SHP77 treated with DMSO at 0.1 percent for 48 hours (cell line): ENCODE data around the gene WNT6.
A peak's percentile ranks its signal among the peaks of the same experiment; 100 is the strongest.

Experiments
- DNase-seq: peaks from one replicate; lab custom pipeline; 2025; lab: John Stamatoyannopoulos, UW

Gene WNT6

DNA sequence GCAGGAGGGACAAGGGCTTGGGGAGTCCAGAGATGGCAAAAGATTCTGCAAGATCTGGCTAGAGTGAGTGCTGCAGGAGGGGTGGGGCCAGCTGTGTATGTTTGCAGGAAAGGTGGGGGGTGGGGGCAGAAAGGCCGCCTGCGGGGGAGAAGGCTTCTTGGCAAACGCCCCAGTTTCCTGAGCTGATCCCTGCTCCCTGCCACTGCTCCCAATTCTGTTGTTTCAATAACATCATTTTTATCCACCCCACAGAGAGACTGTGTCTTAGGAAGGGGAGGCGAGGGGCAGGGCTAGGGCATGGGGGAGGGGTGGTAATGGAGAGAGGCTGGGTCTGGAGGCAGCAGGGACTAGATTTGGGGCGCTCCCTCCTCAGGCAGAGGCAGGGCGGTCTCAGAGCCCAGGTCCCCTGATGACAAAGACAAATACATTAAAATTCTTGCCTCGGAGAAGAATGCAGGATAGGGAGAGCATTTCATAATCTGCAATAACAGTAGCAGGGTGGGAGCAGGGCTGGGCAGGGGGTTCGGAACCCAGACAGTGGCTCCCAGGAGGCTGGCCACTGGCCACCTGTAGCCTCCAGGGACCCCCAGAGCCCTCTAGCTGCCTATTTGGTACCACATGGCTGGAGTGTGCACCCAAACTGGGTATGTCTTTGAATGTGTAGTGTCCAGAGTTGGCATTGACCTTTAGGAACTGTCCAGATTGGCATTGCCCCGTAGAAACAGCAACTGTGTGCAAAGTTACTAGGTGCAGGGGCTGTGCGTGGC lies 2.1 kb upstream of the WNT6 start:
- no peak for DNase-seq

DNA sequence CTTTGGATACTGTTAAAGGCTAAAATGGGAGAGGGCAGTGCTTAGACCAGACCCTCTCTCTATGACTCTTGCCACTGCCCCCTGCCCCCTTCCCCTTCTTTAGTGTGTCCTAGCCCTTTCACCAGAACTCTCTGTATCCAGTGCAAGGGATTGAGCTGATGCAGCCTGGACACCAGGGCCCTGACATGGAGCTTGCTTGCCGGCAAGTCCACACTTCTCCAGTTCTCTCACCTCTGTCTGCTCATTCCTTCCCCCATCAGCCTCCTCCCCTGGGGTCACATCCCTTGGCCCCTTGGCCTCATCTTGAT lies 1.5 kb upstream of the WNT6 start:
- DNase-seq = no peak

DNA sequence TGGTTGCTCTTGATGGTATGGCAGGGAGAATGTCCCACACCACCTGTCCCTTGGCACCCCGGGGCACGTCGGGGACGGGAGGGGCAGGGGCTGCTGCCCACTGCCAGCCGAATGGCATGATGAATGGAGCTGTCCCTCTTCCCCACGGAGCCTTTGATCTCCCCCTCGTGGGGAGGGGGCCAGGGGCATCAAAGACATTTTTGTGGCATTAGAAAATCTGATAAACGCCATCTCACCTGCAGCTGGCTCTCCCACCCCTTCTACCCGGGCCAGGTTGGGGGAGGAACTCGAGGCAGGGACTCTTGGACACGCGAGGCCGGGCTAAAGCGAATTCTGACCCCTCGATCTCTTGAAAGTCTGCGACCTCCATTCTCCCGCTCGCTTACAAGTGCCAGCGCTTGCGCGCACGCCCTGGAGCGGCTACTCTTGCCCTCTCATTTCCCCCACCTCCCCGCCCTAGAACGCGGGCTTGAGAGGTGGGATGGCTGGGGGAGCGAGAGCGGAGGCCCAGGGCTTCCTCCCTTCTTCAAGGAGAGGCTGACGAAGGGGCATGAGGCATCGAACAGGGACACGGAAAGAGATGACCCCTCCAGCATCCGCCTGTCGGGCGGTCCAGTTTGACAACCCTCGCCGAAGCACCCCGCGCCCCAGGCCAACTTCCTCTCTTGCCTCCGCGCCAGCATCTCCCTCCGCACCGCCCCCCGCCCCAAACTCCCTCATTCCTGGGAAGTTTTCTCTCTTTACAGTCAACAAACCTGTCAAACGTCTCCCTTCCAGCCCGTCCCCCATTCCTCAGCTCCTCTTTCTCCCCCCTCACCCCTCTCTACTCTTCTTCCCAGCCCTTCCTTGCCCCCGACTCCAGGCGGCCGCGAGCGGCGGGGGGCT lies 692 bp upstream of the WNT6 start:
- no peak for DNase-seq

DNA sequence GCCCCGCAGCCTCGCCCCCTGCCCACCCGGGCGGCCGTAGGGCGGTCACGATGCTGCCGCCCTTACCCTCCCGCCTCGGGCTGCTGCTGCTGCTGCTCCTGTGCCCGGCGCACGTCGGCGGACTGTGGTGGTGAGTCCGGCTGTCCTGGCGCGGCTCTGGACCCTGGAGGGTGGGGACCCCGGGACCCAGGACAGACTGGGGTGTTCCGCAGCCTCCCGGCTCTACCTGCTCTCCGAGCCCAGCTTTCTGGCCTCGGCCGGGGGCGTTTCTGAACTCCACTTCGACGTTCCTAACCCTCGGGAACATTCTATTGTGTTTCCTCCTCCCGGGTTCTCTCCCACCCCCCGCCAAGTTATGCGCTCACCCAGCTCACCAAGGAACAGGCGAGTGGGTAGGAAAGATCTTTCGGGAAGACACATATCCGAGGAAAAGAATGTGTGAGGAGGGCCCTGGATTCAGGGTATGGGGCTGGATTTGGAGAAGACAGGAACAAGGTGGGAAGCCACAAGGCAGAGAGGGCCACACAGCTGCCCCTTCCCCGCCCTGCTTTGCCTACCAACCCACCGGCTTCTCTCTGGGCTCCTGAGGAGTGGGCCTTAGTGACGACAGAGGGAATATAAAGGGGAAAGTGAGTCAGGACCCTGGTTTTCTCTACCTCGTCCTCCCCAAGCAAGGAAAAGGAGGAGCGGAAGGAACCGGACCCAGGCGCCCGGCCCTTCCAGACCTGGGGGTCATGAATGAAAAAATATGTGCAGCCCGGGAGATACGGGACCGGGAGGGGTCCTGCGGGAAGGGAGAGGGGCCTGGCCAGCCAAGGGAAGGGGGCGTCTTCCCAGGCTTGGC lies 605 bp downstream of the WNT6 start:
- DNase-seq = no peak

DNA sequence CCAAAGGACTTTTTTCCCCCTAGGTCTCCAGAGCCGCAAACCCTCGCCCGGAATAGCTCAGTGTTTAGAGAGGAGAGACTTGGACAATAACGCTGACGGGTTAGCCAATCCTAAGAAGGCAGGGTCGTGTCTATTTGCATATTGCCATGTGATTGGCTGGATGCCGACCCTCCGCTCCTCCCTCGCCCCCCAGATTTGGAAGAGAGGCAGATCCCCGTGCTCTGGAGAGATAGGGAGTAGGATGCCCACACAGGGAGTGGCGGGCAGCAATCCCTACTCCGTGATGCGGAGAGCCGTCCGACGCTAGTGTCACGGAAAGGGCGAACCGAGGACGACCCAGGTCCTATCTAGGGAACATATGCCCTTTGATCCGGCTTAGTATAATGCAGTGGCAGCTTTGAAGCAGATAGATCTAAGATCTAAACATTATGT lies 1.4 kb downstream of the WNT6 start:
- DNase-seq = peak; percentile 88

DNA sequence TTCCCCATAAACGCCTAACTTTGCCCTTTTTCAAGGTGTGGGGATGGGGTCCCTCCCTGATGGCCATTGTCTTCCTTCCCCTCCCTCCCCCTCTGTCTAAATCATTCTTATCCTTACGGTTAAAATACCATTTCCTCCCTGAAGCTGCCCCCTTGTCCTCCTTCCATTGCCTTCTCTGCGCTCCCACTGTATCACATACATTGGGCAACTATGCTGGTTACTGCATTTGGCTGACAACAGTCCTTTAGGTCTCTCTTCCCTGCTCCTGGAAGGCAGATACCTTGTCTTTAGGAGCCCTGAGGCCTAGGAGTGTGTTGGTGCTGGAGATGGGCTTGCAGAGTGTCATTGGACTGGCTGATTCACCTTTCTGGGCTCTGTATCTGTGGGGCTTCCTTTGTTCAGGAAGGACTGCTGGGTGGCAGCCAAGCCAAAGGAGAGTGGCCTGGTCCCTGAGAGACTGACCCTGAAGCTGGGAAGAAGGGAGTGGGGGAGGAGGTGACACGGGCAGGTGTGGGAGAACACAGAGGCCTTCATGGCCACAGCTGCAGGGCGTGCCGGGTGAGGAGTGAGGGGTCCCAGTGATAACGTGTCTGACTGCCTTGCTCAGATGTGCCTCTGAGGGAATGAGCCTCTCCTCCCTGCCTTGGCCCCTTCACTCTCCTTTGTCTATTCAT lies 2.2 kb downstream of the WNT6 start:
- DNase-seq = no peak

DNA sequence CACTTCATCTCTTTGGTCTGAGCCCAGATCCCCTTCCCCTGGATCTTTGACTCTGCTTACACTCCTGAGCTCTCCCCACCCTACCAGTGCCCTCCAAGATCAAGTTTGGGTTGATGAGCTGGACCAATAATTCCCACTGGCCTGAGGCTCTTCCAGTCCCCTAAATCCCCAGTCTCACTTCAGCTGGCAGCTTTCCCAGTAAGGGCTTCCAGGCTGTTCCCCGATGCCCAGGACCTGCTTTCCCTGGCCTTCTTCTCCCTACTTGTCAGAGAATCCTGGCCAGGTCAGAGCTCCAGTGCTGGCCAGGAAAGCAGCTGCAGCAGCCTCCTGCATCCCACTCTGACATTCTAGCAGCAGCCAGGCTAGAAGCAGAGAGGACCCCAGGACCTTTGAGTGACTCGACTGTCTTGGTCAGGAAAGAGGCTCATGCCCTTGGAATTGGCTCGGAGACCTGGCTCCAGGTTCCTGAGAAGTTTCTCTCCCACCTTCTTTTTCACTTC lies 3.5 kb downstream of the WNT6 start:
- no peak for DNase-seq

DNA sequence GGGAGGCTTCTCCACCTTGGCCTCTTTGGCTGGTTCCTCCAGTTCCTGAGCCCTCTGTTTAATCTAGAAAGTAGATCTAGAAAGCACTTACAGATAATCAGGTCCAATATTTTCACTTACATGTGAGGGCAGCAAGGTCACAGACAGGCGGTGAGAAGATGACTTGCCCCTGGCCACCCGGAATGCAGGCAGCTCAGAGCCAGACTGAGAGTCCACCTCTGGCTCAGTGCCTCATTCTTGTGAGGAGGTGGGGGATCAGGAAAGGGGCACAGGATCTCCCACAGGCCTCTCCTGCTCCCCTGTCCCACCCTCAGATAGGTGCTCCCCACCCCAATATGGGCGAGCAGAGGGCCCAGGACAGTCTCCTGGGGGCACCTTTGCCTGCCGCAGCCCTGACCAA lies 5.8 kb downstream of the WNT6 start:
- DNase-seq = no peak

DNA sequence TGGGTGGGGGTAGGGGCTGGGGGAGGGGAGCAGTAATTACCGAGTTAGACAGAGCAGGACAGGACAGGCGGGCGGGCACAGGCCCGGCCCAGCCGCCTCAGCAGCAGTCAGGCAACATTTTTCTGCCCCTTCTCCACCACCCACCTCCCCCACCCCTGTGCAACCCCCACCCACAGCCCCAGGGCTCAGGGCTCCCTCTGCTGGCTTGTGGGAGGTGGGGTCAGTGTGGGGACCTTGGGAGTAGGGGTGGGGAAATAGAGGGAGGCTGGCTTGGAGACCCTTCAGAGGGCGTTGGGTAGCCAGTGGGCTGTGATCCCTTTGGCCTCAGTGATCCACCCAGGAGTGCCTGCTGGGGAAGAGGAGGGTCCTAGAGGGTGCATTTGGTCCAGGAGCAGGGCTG lies 6.4 kb downstream of the WNT6 start:
- DNase-seq = no peak

DNA sequence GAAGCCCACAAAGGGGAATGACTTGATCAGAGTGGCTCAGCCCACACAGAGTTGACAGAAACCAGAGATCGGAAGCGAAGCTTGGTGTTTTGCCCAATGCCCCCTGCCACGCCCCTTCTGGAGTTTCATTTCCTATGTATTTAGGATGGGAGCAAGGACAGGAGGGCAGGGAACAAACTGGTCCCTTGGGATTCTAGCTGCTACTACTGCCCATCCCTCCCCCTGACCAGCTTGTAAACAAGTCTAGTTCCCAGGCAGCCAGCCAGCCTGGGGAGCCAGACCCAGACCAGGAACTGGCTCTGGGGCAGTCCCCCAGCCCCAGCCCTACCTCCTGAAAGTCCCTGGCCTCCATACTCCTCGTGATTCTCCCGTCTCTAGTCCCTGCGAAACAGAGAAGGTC lies 8.3 kb downstream of the WNT6 start:
- DNase-seq = no peak

DNA sequence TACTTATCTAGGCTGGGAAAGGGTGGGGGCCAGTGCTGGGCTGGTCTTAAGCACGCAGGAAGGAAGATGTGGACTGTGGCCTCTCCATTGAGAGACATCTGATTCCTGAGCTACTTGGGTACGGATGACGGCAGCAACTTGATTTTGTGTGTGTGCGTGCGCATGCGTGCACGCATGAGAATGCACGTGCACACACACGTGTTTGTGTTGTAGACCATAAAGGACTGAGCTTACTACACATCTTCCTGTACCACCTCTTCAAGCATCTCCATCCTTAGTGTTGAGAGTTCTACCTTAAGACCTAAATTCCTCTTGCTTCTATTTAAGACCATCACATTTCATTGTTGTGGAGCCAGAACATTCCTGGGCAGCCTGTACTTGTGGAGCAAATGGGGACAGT lies 9.5 kb downstream of the WNT6 start:
- DNase-seq = no peak

DNA sequence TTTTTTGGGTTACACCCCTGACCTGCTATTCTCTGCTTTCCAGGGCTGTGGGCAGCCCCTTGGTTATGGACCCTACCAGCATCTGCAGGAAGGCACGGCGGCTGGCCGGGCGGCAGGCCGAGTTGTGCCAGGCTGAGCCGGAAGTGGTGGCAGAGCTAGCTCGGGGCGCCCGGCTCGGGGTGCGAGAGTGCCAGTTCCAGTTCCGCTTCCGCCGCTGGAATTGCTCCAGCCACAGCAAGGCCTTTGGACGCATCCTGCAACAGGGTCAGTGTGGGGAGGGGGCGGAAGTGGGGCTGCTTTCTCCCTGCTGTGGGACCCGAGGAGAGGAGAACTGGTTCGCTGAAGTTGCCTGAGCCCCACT lies 11.4 kb downstream of the WNT6 start:
- no peak for DNase-seq

DNA sequence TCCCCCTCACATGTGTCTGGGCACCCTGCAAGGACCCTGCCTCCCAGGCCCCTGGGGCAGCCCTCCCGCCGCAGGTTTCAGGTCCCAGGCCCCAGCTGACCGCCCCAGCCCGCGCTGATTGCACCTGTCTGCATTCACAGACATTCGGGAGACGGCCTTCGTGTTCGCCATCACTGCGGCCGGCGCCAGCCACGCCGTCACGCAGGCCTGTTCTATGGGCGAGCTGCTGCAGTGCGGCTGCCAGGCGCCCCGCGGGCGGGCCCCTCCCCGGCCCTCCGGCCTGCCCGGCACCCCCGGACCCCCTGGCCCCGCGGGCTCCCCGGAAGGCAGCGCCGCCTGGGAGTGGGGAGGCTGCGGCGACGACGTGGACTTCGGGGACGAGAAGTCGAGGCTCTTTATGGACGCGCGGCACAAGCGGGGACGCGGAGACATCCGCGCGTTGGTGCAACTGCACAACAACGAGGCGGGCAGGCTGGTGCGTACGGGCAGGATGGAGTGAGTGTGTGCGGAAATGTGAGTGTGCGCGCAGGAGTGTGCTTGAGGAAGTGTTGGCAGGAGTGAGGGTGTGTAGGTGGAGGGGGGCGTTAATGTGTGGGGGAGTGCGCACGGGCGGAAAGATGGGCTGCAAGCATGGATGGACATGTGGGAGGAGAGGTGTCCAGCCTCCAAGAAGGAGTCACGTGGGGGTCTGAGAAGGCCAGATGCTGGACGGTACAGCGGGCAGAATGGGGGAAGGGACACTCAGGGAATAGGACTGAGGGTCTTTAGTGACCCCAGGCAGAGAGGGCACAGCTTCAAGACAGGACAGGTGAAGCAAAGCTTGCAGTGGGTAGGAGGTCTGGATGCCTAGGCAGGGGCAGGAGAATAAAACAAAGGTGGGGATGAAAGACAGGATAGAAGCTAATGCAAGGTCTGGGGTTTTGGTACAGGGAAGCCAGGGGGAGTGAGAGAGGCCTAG lies 12.0 kb downstream of the WNT6 start:
- DNase-seq = no peak

DNA sequence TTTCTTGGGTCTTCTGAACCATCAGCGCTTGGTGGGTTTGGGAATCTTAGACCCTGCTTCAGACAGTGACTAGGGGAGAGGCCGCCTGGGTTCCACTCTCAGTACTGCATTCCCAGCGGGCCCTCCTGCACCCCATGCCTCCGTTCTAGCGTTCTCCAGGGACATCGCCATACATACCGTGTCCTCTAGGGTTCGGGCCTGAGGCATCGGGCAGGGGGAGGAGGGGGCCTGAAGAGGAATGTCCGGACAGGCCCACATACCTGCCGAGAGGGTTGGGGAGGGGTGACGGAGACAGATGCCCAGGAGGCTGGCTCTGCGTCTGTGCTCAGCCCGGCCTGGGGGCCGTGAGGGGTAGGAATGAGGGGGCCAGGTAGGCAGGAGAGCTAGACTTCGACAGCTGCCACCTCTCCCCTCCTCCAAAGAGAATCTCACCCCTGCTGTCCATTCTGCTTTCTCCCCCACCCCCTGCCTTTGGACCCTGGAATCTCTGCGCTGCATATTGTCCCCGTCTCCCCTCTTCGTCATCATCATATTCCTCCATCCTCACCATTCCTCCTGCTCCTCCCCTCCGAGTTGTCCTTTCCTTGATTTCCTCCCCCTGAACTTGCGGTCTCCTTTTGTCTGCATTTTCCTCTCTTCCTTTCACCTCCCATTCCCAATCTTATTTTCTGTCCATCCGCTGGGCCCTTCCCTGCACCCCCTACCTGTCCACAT lies 13.2 kb downstream of the WNT6 start:
- DNase-seq = no peak

DNA sequence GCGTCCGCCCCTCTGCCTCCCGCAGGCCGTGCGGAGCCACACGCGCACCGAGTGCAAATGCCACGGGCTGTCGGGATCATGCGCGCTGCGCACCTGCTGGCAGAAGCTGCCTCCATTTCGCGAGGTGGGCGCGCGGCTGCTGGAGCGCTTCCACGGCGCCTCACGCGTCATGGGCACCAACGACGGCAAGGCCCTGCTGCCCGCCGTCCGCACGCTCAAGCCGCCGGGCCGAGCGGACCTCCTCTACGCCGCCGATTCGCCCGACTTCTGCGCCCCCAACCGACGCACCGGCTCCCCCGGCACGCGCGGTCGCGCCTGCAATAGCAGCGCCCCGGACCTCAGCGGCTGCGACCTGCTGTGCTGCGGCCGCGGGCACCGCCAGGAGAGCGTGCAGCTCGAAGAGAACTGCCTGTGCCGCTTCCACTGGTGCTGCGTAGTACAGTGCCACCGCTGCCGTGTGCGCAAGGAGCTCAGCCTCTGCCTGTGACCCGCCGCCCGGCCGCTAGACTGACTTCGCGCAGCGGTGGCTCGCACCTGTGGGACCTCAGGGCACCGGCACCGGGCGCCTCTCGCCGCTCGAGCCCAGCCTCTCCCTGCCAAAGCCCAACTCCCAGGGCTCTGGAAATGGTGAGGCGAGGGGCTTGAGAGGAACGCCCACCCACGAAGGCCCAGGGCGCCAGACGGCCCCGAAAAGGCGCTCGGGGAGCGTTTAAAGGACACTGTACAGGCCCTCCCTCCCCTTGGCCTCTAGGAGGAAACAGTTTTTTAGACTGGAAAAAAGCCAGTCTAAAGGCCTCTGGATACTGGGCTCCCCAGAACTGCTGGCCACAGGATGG lies 14.0 kb downstream of the WNT6 start:
- DNase-seq = no peak

DNA sequence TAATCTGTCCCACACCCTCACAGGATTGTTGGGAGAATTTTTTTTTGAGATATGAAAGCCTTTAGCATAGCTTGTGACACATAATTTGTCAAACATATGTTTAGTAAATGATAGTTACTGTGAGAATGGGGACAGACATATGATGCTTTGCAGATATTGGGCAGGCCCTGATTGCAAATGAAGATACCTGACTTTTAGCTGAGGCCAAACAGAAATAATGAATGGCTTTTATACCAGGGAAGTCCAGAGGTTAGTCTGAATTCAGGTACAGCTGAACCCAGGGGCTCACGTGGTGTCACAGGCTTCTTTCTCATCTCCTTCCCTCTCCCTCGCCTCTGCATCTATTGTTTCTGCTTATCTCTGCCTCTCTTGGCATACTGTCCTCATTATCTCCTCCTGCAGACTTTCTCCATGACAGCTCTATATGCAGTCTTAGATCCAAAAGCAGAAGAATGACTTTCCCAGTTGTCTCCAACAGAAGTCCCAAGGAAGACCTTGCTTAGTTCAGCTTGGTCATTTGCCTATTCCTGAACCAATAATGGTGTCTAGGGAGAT lies 16.2 kb downstream of the WNT6 start:
- DNase-seq = no peak

DNA sequence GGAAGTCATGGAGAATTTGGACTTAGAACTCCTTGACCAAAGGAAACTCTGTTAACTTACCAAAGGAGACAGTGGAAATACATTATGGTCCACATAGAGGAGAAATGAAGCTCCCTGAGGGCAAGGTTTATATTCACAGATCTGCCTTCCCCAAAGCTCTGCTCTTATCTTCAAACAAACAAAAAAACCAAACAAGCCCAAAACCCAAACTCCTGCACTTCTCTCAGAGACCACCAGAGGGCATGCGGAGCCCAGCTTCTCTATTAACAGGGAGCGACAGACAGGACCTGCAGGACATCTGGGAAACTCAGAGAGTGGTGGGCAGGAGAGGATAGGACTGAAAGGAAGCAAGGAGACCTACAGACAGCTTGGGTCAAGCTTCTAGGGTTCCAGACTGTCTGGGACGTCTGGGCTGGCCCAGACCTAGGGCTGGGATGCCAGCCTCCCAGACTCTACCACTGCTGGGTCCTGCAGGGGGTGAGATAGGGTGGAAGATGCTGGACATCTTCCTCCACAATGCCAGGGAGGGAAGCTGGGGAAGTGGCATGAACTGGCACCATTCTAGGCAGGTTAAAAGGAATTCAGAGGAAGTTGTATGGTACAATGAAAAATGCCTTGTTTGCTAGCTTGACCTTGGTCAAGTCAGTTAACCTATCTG lies 17.1 kb downstream of the WNT6 start:
- peak; percentile 57 for DNase-seq

DNA sequence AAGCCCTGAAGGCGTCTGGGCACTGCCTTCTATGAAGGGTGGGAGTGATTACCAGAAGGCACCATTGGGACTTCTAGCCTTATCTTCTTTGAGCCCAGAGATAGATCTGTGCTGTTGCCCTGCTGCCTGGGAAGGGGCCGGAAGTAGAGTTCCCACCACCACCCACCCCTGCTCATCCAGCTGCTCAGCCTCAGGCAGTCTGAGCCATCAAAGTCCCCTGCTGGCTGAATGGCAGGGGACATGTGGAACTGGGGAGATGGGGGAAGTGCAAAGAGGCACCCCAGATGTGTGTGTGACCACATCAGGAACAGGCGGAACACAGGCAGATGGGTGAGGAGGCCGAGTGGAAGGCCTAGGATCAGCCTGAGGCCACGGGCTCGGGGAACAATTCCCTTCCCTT lies 17.7 kb downstream of the WNT6 start:
- DNase-seq = no peak
